HEK293 (cell line): ENCODE measurements around the gene BTG4.

Source experiments
- GLIS1 ChIP-seq: fragments of 450-650 bp; formaldehyde crosslinking; IDR thresholded peaks from 2 replicates; pipeline ENCODE4 v1.5.1; 2016; ENCODE audit warnings: missing biosample characterization, missing genetic modification characterization
- HOXC10 ChIP-seq: sonication (generic); formaldehyde crosslinking; IDR thresholded peaks from 2 replicates; pipeline ENCODE4 v1.8.1; 2023; ENCODE audit warnings: mild to moderate bottlenecking, missing genetic modification reagents
- PBX3 ChIP-seq: sonication (generic); formaldehyde crosslinking; IDR thresholded peaks from 2 replicates; pipeline ENCODE4 v1.8.1; 2022; ENCODE audit warnings: mild to moderate bottlenecking, moderate library complexity, missing genetic modification reagents
- ZIC2 ChIP-seq: fragments of 450-650 bp; formaldehyde crosslinking; IDR thresholded peaks from 2 replicates; pipeline ENCODE4 v1.5.1; 2016; ENCODE audit warnings: missing biosample characterization, missing genetic modification characterization
- ZNF114 ChIP-seq: fragments of 450-650 bp; formaldehyde crosslinking; IDR thresholded peaks from 2 replicates; pipeline ENCODE4 v1.5.0; 2017; ENCODE audit warnings: missing biosample characterization, missing genetic modification characterization
- ZNF155 ChIP-seq: fragments of 450-650 bp; formaldehyde crosslinking; IDR thresholded peaks from 2 replicates; pipeline ENCODE4 v1.5.1; 2016; ENCODE audit warnings: missing biosample characterization, missing genetic modification characterization
- ZNF18 ChIP-seq: fragments of 450-650 bp; formaldehyde crosslinking; IDR thresholded peaks from 2 replicates; pipeline ENCODE4 v1.5.1; 2016; ENCODE audit warnings: missing biosample characterization, missing genetic modification characterization
- ZNF248 ChIP-seq: fragments of 450-650 bp; formaldehyde crosslinking; IDR thresholded peaks from 2 replicates; pipeline ENCODE4 v1.5.1; 2017; ENCODE audit warnings: missing biosample characterization, missing genetic modification characterization
- ZNF266 ChIP-seq: fragments of 450-650 bp; formaldehyde crosslinking; IDR thresholded peaks from 2 replicates; pipeline ENCODE4 v1.5.1; 2016; ENCODE audit warnings: missing biosample characterization, missing genetic modification characterization, low read depth
- ZNF514 ChIP-seq: fragments of 450-650 bp; formaldehyde crosslinking; IDR thresholded peaks from 2 replicates; pipeline ENCODE4 v1.5.1; 2016; ENCODE audit warnings: missing biosample characterization, missing genetic modification characterization
- ZNF621 ChIP-seq: fragments of 450-650 bp; formaldehyde crosslinking; IDR thresholded peaks from 2 replicates; pipeline ENCODE4 v1.5.1; 2017; ENCODE audit warnings: missing biosample characterization, missing genetic modification characterization
- ZNF624 ChIP-seq: fragments of 450-650 bp; formaldehyde crosslinking; IDR thresholded peaks from 2 replicates; pipeline ENCODE4 v1.5.1; 2017; ENCODE audit warnings: missing biosample characterization, missing genetic modification characterization
- ZNF626 ChIP-seq: fragments of 450-650 bp; sonication (Bioruptor Pico); formaldehyde crosslinking; IDR thresholded peaks from 2 replicates; pipeline ENCODE4 v1.5.1; 2018; ENCODE audit warnings: missing biosample characterization, missing genetic modification characterization, inconsistent platforms
- ZNF660 ChIP-seq: fragments of 450-650 bp; IDR thresholded peaks from 2 replicates; pipeline ENCODE4 v1.5.1; 2018; ENCODE audit warnings: missing biosample characterization, mild to moderate bottlenecking, missing genetic modification characterization
- ZNF777 ChIP-seq: fragments of 450-650 bp; formaldehyde crosslinking; IDR thresholded peaks from 2 replicates; pipeline ENCODE4 v1.5.1; 2017; ENCODE audit warnings: missing biosample characterization, missing genetic modification characterization, borderline replicate concordance
- ZSCAN16 ChIP-seq: fragments of 450-650 bp; formaldehyde crosslinking; IDR thresholded peaks from 2 replicates; pipeline ENCODE4 v1.5.1; 2016; ENCODE audit warnings: missing biosample characterization, missing genetic modification characterization
- ZSCAN4 ChIP-seq: fragments of 450-650 bp; formaldehyde crosslinking; IDR thresholded peaks from 2 replicates; pipeline ENCODE4 v1.5.1; 2017; ENCODE audit warnings: missing biosample characterization, missing genetic modification characterization
- TF ChIP-seq, protein P1 (sequence below): fragments of 450-650 bp; formaldehyde crosslinking; optimal IDR thresholded peaks from 2 replicates; pipeline ENCODE3; 2016; ENCODE audit warnings: missing biosample characterization, mild to moderate bottlenecking, missing genetic modification characterization
- TF ChIP-seq, protein P2 (sequence below): fragments of 450-650 bp; formaldehyde crosslinking; conservative IDR thresholded peaks from 2 replicates; pipeline ENCODE4 v1.5.1; 2016; ENCODE audit warnings: low read depth, missing biosample characterization, missing genetic modification characterization
- TF ChIP-seq, protein P3 (sequence below): fragments of 450-650 bp; formaldehyde crosslinking; IDR thresholded peaks from 2 replicates; pipeline ENCODE4 v1.5.1; 2016; ENCODE audit warnings: missing biosample characterization, missing genetic modification characterization
- TF ChIP-seq, protein P4 (sequence below): fragments of 450-650 bp; formaldehyde crosslinking; IDR thresholded peaks from 2 replicates; pipeline ENCODE4 v1.5.1; 2016; ENCODE audit warnings: missing biosample characterization, missing genetic modification characterization

The BTG4 gene

DNA sequence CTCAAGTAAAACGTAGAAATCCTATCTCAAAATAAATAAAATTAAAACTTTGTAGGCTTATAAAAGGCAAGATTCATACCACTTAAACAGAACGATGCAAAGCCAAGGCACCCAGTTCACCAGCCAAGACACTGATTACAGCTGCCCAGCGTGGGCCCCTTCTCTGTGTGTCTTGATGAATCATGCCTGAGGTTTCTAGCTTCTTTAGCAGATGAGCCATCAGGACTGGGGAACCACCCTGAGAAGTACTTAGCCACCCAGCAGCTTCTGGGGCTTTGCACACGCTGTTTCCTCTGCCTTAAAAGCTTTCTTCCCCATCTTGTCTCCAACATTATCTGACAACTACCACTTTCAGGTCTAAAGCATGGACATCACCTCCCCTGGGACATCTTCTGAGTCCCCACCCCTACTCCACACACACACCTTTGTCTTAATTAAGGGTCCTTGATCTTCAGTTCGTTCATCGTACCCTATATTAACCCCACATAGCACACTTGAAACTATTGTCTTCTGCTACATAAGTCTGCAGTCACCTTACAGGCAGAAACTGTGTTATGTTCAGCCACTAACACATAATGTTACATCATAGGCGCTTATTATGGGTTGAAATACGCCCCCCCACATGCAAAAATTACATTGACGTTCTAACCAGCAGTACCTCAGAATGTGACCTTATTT is 19.6 kb upstream of the BTG4 start (continued):
- no peak for TF ChIP-seq ZNF18 (tag by site-specific recombination)
- TF ChIP-seq, protein P1, sequence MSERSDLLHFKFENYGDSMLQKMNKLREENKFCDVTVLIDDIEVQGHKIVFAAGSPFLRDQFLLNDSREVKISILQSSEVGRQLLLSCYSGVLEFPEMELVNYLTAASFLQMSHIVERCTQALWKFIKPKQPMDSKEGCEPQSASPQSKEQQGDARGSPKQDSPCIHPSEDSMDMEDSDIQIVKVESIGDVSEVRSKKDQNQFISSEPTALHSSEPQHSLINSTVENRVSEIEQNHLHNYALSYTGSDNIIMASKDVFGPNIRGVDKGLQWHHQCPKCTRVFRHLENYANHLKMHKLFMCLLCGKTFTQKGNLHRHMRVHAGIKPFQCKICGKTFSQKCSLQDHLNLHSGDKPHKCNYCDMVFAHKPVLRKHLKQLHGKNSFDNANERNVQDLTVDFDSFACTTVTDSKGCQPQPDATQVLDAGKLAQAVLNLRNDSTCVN (tag by site-specific recombination): no peak
- TF ChIP-seq ZNF621: no peak
- TF ChIP-seq PBX3: no peak
- TF ChIP-seq GLIS1 (tag by site-specific recombination): 0 out of 2 replicates have a peak, but pooled peaks have one; percentile 7
- TF ChIP-seq HOXC10 (CRISPR knock-in tag): no peak
- peak; percentile 48; the same call in 1 of the 2 replicates for TF ChIP-seq ZNF660 (tag by site-specific recombination)
- no peak for TF ChIP-seq ZNF155
- TF ChIP-seq, protein P2, sequence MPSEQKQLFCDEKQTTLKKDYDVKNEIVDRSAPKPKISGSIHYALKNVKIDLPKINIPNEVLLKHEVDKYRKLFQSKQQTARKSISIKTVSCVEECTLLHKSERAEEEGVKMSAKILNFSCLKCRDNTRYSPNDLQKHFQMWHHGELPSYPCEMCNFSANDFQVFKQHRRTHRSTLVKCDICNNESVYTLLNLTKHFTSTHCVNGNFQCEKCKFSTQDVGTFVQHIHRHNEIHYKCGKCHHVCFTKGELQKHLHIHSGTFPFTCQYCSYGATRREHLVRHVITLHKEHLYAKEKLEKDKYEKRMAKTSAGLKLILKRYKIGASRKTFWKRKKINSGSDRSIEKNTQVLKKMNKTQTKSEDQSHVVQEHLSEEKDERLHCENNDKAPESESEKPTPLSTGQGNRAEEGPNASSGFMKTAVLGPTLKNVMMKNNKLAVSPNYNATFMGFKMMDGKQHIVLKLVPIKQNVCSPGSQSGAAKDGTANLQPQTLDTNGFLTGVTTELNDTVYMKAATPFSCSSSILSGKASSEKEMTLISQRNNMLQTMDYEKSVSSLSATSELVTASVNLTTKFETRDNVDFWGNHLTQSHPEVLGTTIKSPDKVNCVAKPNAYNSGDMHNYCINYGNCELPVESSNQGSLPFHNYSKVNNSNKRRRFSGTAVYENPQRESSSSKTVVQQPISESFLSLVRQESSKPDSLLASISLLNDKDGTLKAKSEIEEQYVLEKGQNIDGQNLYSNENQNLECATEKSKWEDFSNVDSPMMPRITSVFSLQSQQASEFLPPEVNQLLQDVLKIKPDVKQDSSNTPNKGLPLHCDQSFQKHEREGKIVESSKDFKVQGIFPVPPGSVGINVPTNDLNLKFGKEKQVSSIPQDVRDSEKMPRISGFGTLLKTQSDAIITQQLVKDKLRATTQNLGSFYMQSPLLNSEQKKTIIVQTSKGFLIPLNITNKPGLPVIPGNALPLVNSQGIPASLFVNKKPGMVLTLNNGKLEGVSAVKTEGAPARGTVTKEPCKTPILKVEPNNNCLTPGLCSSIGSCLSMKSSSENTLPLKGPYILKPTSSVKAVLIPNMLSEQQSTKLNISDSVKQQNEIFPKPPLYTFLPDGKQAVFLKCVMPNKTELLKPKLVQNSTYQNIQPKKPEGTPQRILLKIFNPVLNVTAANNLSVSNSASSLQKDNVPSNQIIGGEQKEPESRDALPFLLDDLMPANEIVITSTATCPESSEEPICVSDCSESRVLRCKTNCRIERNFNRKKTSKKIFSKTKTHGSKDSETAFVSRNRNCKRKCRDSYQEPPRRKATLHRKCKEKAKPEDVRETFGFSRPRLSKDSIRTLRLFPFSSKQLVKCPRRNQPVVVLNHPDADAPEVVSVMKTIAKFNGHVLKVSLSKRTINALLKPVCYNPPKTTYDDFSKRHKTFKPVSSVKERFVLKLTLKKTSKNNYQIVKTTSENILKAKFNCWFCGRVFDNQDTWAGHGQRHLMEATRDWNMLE (tag by site-specific recombination): no peak
- TF ChIP-seq ZIC2 (tag by site-specific recombination): peak; percentile 52; the same call in 1 of the 2 replicates
- TF ChIP-seq ZNF626 (tag by site-specific recombination): no peak
- no peak for TF ChIP-seq ZNF624 (tag by site-specific recombination)
- no peak for TF ChIP-seq ZNF777 (tag by site-specific recombination)
- TF ChIP-seq, protein P3, sequence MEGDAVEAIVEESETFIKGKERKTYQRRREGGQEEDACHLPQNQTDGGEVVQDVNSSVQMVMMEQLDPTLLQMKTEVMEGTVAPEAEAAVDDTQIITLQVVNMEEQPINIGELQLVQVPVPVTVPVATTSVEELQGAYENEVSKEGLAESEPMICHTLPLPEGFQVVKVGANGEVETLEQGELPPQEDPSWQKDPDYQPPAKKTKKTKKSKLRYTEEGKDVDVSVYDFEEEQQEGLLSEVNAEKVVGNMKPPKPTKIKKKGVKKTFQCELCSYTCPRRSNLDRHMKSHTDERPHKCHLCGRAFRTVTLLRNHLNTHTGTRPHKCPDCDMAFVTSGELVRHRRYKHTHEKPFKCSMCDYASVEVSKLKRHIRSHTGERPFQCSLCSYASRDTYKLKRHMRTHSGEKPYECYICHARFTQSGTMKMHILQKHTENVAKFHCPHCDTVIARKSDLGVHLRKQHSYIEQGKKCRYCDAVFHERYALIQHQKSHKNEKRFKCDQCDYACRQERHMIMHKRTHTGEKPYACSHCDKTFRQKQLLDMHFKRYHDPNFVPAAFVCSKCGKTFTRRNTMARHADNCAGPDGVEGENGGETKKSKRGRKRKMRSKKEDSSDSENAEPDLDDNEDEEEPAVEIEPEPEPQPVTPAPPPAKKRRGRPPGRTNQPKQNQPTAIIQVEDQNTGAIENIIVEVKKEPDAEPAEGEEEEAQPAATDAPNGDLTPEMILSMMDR (tag by site-specific recombination): no peak
- TF ChIP-seq, protein P4, sequence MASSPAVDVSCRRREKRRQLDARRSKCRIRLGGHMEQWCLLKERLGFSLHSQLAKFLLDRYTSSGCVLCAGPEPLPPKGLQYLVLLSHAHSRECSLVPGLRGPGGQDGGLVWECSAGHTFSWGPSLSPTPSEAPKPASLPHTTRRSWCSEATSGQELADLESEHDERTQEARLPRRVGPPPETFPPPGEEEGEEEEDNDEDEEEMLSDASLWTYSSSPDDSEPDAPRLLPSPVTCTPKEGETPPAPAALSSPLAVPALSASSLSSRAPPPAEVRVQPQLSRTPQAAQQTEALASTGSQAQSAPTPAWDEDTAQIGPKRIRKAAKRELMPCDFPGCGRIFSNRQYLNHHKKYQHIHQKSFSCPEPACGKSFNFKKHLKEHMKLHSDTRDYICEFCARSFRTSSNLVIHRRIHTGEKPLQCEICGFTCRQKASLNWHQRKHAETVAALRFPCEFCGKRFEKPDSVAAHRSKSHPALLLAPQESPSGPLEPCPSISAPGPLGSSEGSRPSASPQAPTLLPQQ (tag by site-specific recombination): peak; percentile 76
- no peak for TF ChIP-seq ZNF266
- TF ChIP-seq ZSCAN16 (tag by site-specific recombination): no peak
- no peak for TF ChIP-seq ZNF514
- no peak for TF ChIP-seq ZSCAN4
- TF ChIP-seq ZNF248 (tag by site-specific recombination): no peak
- no peak for TF ChIP-seq ZNF114 (tag by site-specific recombination)
